ENCODE results near the gene ATXN2. TPM values are rescaled to one million over a fixed set of nuclear protein-coding genes. Genes with fewer than 3 reads are reported as not detected.

Gene ATXN2
- total and polyA plus RNA-seq, 3 experiments from 2014 or later: 27.7 to 44.9 (median 39.9) TPM

GRCh38 chr12:111435661-111436201, 163.4 kb downstream of the ATXN2 start:
- Mint-ChIP-seq H3K9me3 (no peaks in the 10 kb centered on the region), H3K27me3 (peaks cover 0 to 3% of the 10 kb centered on the region in 2 donors), H3K4me3 (peak overlapping the region; percentile 74 to 92 (median 87)), H3K4me1 (peaks cover 86 to 98% (median 91%) of the 10 kb centered on the region in 3 donors), H3K36me3 (peaks cover 4 to 11% (median 6%) of the 10 kb centered on the region in 3 donors), H3K27ac (peak overlapping the region; percentile 99 to 100 (median 100))
- H3K27ac ChIP-seq (ENCODE audit: low read depth, low read length): peak overlapping the region; percentile 98
- peaks cover 97% of the 10 kb centered on the region for H3K4me1 ChIP-seq (ENCODE audit: insufficient read depth, low read length)
- no peaks in the 10 kb centered on the region for H3K36me3 ChIP-seq (ENCODE audit: insufficient read depth, low read length)
- no peaks in the 10 kb centered on the region for H3K27me3 ChIP-seq (ENCODE audit: insufficient read depth, low read length, poor library complexity, severe bottlenecking)
- POLR2A ChIA-PET: interaction anchor here (1.2 to 2.1 kb wide), 7 partner anchors 9 to 33 kb away, joined by 4 to 41 read pairs (median 15); partner anchors contain the start of gene SH2B3
- H3K4me3 ChIP-seq (ENCODE audit: low read length): peak overlapping the region; percentile 49
- no peaks in the 10 kb centered on the region for H3K9me3 ChIP-seq (ENCODE audit: low read length)
- peak in 3 of 5 donors; percentile 51 to 71 (median 57) for DNase-seq
- CTCF ChIA-PET: interaction anchor here (1.1 to 31.7 kb wide), 5 partner anchors 10 to 33 kb away, joined by 3 to 1032 read pairs (median 9); partner anchors contain the start of gene SH2B3

- H3K9me3 ChIP-seq (ENCODE audit: low read length): no peaks in the 10 kb centered on the region
- ChIA-PET CTCF (interaction anchor here (1.1 to 31.7 kb wide), 5 partner anchors 9 to 32 kb away, joined by 3 to 1032 read pairs (median 9); partner anchors contain the start of gene SH2B3), POLR2A (interaction anchor here (0.5 to 2.1 kb wide), 11 partner anchors 8 to 809 kb away, joined by 3 to 41 read pairs (median 9); partner anchors contain the start of gene SH2B3)
- Mint-ChIP-seq H3K4me1 (peaks cover 85 to 98% (median 89%) of the 10 kb centered on the region in 3 donors), H3K4me3 (peak overlapping the region; percentile 74 to 92 (median 87)), H3K36me3 (peaks cover 4 to 6% (median 4%) of the 10 kb centered on the region in 3 donors), H3K27me3 (peaks cover 0 to 3% of the 10 kb centered on the region in 2 donors), H3K27ac (peak overlapping the region; percentile 99 to 100 (median 100)), H3K9me3 (no peaks in the 10 kb centered on the region)
- H3K27me3 ChIP-seq (ENCODE audit: insufficient read depth, low read length, poor library complexity, severe bottlenecking): no peaks in the 10 kb centered on the region
- H3K4me3 ChIP-seq (ENCODE audit: low read length): peak overlapping the region; percentile 49
- no peaks in the 10 kb centered on the region for H3K36me3 ChIP-seq (ENCODE audit: insufficient read depth, low read length)
- H3K4me1 ChIP-seq (ENCODE audit: insufficient read depth, low read length): peaks cover 97% of the 10 kb centered on the region
- DNase-seq: peak; percentile 80 to 95 (median 89)
- H3K27ac ChIP-seq (ENCODE audit: low read depth, low read length): peak overlapping the region; percentile 98
Measured at GRCh38 chr12:111434680-111435338, 164.3 kb downstream of the ATXN2 start.

DNA sequence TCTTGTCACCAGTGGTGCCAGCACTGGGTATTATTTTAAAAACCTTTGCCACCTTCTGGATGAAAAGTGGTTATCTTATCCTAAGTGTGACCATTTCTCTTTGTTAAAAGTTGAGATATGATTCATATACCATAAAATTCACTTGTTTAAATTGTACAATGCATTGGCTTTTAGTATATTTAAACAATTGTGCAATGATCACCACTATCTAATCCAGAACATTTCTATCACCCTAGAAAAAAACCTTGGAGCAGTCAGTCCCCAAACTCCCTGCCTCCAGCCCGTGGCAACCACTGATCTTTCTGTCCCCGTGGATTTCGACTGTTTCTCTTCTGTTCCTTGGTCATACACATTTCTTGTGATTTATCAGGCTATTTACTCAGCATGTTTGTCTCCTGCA, 165.1 kb downstream of the ATXN2 start:
- H3K36me3 ChIP-seq (ENCODE audit: insufficient read depth, low read length): no peaks in the 10 kb centered on the region
- CTCF ChIA-PET: interaction anchor here (1.3 to 31.7 kb wide), 4 partner anchors 9 to 31 kb away, joined by 8 to 1032 read pairs (median 114); partner anchors contain the start of gene SH2B3
- peaks cover 90 to 98% (median 94%) of the 10 kb centered on the region in 3 donors for H3K4me1 Mint-ChIP-seq
- peaks cover 4 to 6% (median 4%) of the 10 kb centered on the region in 3 donors for H3K36me3 Mint-ChIP-seq
- H3K4me3 ChIP-seq (ENCODE audit: low read length): peak overlapping the region; percentile 49
- peak overlapping the region; percentile 99 to 100 (median 100) for H3K27ac Mint-ChIP-seq
- peak overlapping the region; percentile 74 to 92 (median 87) for H3K4me3 Mint-ChIP-seq
- POLR2A ChIA-PET: interaction anchor here (0.6 to 2.1 kb wide), 10 partner anchors 7 to 810 kb away, joined by 3 to 41 read pairs (median 12); partner anchors contain the start of gene SH2B3
- H3K27me3 ChIP-seq (ENCODE audit: insufficient read depth, low read length, poor library complexity, severe bottlenecking): no peaks in the 10 kb centered on the region
- H3K4me1 ChIP-seq (ENCODE audit: insufficient read depth, low read length): peaks cover 100% of the 10 kb centered on the region
- peaks cover 0 to 3% of the 10 kb centered on the region in 2 donors for H3K27me3 Mint-ChIP-seq
- H3K9me3 Mint-ChIP-seq: no peaks in the 10 kb centered on the region
- no peaks in the 10 kb centered on the region for H3K9me3 ChIP-seq (ENCODE audit: low read length)
- H3K27ac ChIP-seq (ENCODE audit: low read depth, low read length): peak overlapping the region; percentile 98
- DNase-seq: no peak

- H3K36me3 ChIP-seq (ENCODE audit: insufficient read depth, low read length): no peaks in the 10 kb centered on the region
- Mint-ChIP-seq H3K4me1 (peaks cover 85 to 98% (median 90%) of the 10 kb centered on the region in 3 donors), H3K36me3 (peaks cover 0 to 2% (median 0%) of the 10 kb centered on the region in 3 donors), H3K27me3 (peaks cover 0 to 1% of the 10 kb centered on the region in 2 donors), H3K9me3 (no peaks in the 10 kb centered on the region), H3K27ac (peak overlapping the region; percentile 99 to 100 (median 100)), H3K4me3 (peak overlapping the region; percentile 64 to 92 (median 78))
- H3K27ac ChIP-seq (ENCODE audit: low read depth, low read length): no peak overlapping the region
- DNase-seq: no peak
- H3K4me3 ChIP-seq (ENCODE audit: low read length): peak overlapping the region; percentile 34
- ChIA-PET POLR2A (interaction anchor here (0.8 to 3.6 kb wide), 5 partner anchors 10 to 28 kb away, joined by 3 to 24 read pairs (median 5); no protein-coding TSS in a partner anchor), CTCF (interaction anchor here (1.1 to 7.4 kb wide), 5 partner anchors 8 to 35 kb away, joined by 5 to 69 read pairs (median 8); no protein-coding TSS in a partner anchor)
- peaks cover 100% of the 10 kb centered on the region for H3K4me1 ChIP-seq (ENCODE audit: insufficient read depth, low read length)
- no peaks in the 10 kb centered on the region for H3K27me3 ChIP-seq (ENCODE audit: insufficient read depth, low read length, poor library complexity, severe bottlenecking)
- no peaks in the 10 kb centered on the region for H3K9me3 ChIP-seq (ENCODE audit: low read length)
Measured at GRCh38 chr12:111431772-111432171, 167.3 kb downstream of the ATXN2 start.

DNA sequence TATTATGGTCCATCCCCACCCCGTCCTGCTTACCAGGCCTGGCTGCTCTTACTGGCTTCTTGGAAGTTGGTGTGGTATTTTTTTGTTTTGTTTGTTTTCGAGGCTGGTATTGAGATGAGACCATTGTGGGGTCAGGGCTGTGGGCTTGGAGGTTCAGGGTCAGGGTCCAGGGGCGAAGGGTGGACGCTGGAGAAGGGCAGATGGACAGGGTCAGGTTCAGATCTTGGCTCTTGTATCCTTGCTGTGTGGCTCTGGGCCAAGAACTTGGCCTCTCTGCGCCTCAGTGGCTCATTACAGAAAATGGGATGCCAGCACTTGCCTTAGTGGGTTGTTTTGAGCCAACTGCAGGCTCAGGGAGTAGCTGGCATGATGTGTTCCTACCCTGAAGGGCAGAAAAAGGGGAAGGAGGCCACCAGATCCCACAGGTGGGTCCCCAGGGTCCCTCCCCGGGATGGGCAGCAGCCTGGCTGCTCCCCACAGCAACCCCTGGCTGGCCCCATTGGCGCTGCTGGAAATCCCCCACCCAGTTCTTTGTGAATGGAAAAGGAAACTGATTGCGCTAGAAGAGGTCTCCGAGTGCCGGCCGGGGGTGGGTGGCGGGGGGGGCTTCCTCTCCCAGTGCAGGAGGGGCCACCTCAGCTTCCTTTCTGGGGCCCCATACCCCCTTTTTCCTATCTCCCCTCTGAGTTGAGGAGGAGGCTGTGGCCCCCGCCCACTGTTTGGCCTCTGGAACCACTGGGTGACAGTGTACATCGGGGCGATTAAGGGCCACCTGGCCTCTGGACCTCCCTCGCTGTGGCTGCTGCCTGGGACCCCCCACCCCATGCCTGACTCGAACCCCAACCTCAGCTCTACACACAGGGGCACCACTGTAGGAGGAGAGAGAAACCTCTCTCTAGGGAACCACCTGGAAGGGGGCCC, 168.4 kb downstream of the ATXN2 start:
- H3K27me3 ChIP-seq (ENCODE audit: insufficient read depth, low read length, poor library complexity, severe bottlenecking): no peaks in the 10 kb centered on the region
- H3K9me3 ChIP-seq (ENCODE audit: low read length): no peaks in the 10 kb centered on the region
- Mint-ChIP-seq H3K36me3 (peaks cover 0 to 2% (median 0%) of the 10 kb centered on the region in 3 donors), H3K4me3 (peak overlapping the region; percentile 77 to 96 (median 83)), H3K4me1 (peaks cover 85 to 98% (median 90%) of the 10 kb centered on the region in 3 donors), H3K9me3 (no peaks in the 10 kb centered on the region), H3K27me3 (peaks cover 0 to 1% of the 10 kb centered on the region in 2 donors), H3K27ac (peak overlapping the region; percentile 99 to 100 (median 100))
- ChIA-PET POLR2A (interaction anchor here (0.7 to 3.6 kb wide), 8 partner anchors 12 to 27 kb away, joined by 3 to 24 read pairs (median 3); partner anchors contain the start of gene SH2B3), CTCF (interaction anchor here (1.0 to 7.4 kb wide), 8 partner anchors 9 to 34 kb away, joined by 3 to 69 read pairs (median 8); no protein-coding TSS in a partner anchor)
- H3K4me3 ChIP-seq (ENCODE audit: low read length): peak overlapping the region; percentile 60
- H3K4me1 ChIP-seq (ENCODE audit: insufficient read depth, low read length): peaks cover 100% of the 10 kb centered on the region
- H3K27ac ChIP-seq (ENCODE audit: low read depth, low read length): peak overlapping the region; percentile 77
- peak; percentile 57 to 83 (median 77) for DNase-seq
- no peaks in the 10 kb centered on the region for H3K36me3 ChIP-seq (ENCODE audit: insufficient read depth, low read length)

GRCh38 chr12:111429828-111430432, 169.2 kb downstream of the ATXN2 start:
- Mint-ChIP-seq H3K27me3 (no peaks in the 10 kb centered on the region), H3K27ac (peak overlapping the region; percentile 99 to 100 (median 100)), H3K9me3 (no peaks in the 10 kb centered on the region), H3K4me1 (peaks cover 85 to 98% (median 90%) of the 10 kb centered on the region in 3 donors), H3K4me3 (peak overlapping the region; percentile 63 to 96 (median 83)), H3K36me3 (peaks cover 0 to 2% (median 0%) of the 10 kb centered on the region in 3 donors)
- CTCF ChIA-PET: interaction anchor here (1.0 to 7.4 kb wide), 8 partner anchors 10 to 33 kb away, joined by 3 to 69 read pairs (median 8); no protein-coding TSS in a partner anchor
- POLR2A ChIA-PET: interaction anchor here (0.8 to 3.6 kb wide), 5 partner anchors 13 to 26 kb away, joined by 3 to 24 read pairs (median 4); partner anchors contain the start of gene SH2B3
- Histone ChIP-seq H3K27me3 (ENCODE audit: insufficient read depth, low read length, poor library complexity, severe bottlenecking) (no peaks in the 10 kb centered on the region), H3K4me1 (ENCODE audit: insufficient read depth, low read length) (peaks cover 100% of the 10 kb centered on the region), H3K9me3 (ENCODE audit: low read length) (no peaks in the 10 kb centered on the region), H3K36me3 (ENCODE audit: insufficient read depth, low read length) (no peaks in the 10 kb centered on the region), H3K4me3 (ENCODE audit: low read length) (peak overlapping the region; percentile 60), H3K27ac (ENCODE audit: low read depth, low read length) (peak overlapping the region; percentile 77)
- DNase-seq: peak; percentile 70 to 83 (median 76)

All from CD8-positive, alpha-beta memory T cell (primary cell).